BLaER1 treated with 17β-estradiol and CSF1 and Interleukin-3, amounts not matched to agents 10 nM and 100 nM (cell line): ENCODE results near the gene PRKRIP1.

Experiments
- H3K27ac ChIP-seq, 11 experiments: shearing (Covaris generic); formaldehyde crosslinking; 2 replicates each; pipeline ENCODE4 v1.8.1; 2022
- H3K27me3 ChIP-seq, 11 experiments: shearing (Covaris generic); formaldehyde crosslinking; 2 replicates each; pipeline ENCODE4 v1.8.1; 2022
- H3K36me3 ChIP-seq, 11 experiments: shearing (Covaris generic); formaldehyde crosslinking; 2 replicates each; pipeline ENCODE4 v1.8.1; 2022
- H3K4me1 ChIP-seq, 10 experiments: shearing (Covaris generic); formaldehyde crosslinking; 2 replicates each; pipeline ENCODE4 v1.8.1; 2022
- H3K4me2 ChIP-seq, 11 experiments: shearing (Covaris generic); formaldehyde crosslinking; 2 replicates each; pipeline ENCODE4 v1.8.1; 2022
- H3K4me3 ChIP-seq, 10 experiments: shearing (Covaris generic); formaldehyde crosslinking; 2 replicates each; pipeline ENCODE4 v1.8.1; 2022
- H3K9ac ChIP-seq, 11 experiments: shearing (Covaris generic); formaldehyde crosslinking; 2 replicates each; pipeline ENCODE4 v1.8.1; 2022
- H3K9me3 ChIP-seq, 11 experiments: shearing (Covaris generic); formaldehyde crosslinking; replicated peaks in 1 of 11; 2 replicates each; pipeline ENCODE4 v1.8.1; 2022
- H4K20me1 ChIP-seq, 11 experiments: shearing (Covaris generic); formaldehyde crosslinking; 2 replicates each; pipeline ENCODE4 v1.8.1; 2022
- Cebpa-rat ChIP-seq, 11 experiments: shearing (Covaris generic); IDR thresholded peaks; 2 replicates each; pipeline ENCODE4 v1.8.1; 2022

PRKRIP1 gene

GRCh38 chr7:102429141-102429899 is 33.2 kb downstream of the PRKRIP1 start:
- peaks cover 0 to 18% (median 7%) of the 10 kb centered on the region in 11 experiments; a peak in 10 of 22 replicates for H3K36me3 ChIP-seq
- peak overlapping the region; percentile 47 to 99 (median 95); a peak in 21 of 22 replicates for H3K27ac ChIP-seq
- H4K20me1 ChIP-seq: peaks cover 0 to 3% (median 0%) of the 10 kb centered on the region in 11 experiments; a peak in 3 of 22 replicates
- no peak overlapping the region for H3K4me3 ChIP-seq
- peak overlapping the region in 8 of 11 experiments; percentile 43 to 98 (median 94); a peak in 16 of 22 replicates for H3K9ac ChIP-seq
- peak overlapping the region; percentile 71 to 98 (median 94) for H3K4me2 ChIP-seq
- TF ChIP-seq Cebpa-rat (IDR thresholded peaks at IDR 0.05): no peak
- no peaks in the 10 kb centered on the region for H3K27me3 ChIP-seq
- H3K9me3 ChIP-seq: no peaks in the 10 kb centered on the region
- H3K4me1 ChIP-seq: peaks cover 89 to 91% (median 90%) of the 10 kb centered on the region in 10 experiments

DNA sequence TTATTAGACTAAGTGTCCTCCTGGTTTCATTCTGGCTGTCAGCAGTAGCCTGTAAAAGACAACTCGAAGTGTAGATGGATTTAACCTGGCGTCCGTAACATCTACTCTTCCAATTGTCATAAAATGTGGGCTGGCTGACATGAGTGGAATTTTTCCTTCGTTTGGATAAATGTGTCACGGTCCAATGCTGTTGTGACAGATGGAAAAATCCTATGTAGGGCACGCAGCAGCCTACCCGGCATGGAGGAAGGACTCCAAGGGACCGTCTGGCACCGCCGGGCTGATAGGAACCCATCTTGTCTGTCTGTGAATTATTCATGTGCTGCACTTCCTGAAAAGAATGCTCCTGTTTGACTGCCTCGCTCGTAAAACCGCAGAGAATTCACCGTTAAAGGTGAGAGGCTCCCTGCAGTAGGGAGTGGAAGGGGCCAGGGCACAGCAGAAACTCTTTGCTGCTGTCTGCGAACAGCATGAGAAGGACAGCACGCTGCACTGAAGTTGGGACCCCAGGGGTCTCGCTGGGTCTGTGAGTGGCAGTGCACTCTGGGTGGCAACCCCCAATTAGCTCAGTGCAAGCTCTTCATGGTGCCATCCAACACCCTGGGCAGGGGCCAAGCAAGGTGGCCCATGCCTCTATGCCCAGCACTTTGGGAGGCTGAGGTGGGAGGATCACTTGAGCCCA is 35.6 kb downstream of the PRKRIP1 start:
- H3K36me3 ChIP-seq: peaks cover 3 to 23% (median 11%) of the 10 kb centered on the region in 11 experiments
- H3K4me2 ChIP-seq: peak overlapping the region; percentile 94 to 99 (median 98)
- H3K4me1 ChIP-seq: peaks cover 78 to 91% (median 90%) of the 10 kb centered on the region in 10 experiments
- H3K27me3 ChIP-seq: no peaks in the 10 kb centered on the region
- no peaks in the 10 kb centered on the region for H3K9me3 ChIP-seq
- H3K9ac ChIP-seq: peak overlapping the region; percentile 10 to 98 (median 93); a peak in 21 of 22 replicates
- peak overlapping the region; percentile 31 to 99 (median 95); a peak in 21 of 22 replicates for H3K27ac ChIP-seq
- no peak for TF ChIP-seq Cebpa-rat (IDR thresholded peaks at IDR 0.05)
- H4K20me1 ChIP-seq: peaks cover 0 to 25% (median 6%) of the 10 kb centered on the region in 11 experiments; a peak in 10 of 22 replicates
- H3K4me3 ChIP-seq: peak overlapping the region in 3 of 10 experiments; percentile 6 to 21 (median 16); a peak in 3 of 20 replicates

- Histone ChIP-seq H3K36me3 (peaks cover 12 to 26% (median 20%) of the 10 kb centered on the region in 11 experiments), H3K9ac (peak overlapping the region; percentile 87 to 98 (median 93)), H3K4me3 (peak overlapping the region; percentile 74 to 98 (median 94)), H3K4me1 (peaks cover 70 to 91% (median 88%) of the 10 kb centered on the region in 10 experiments), H3K4me2 (peak overlapping the region; percentile 94 to 99 (median 98)), H3K9me3 (no peaks in the 10 kb centered on the region), H3K27ac (peak overlapping the region; percentile 68 to 99 (median 95)), H4K20me1 (peaks cover 0 to 26% (median 6%) of the 10 kb centered on the region in 11 experiments; a peak in 10 of 22 replicates), H3K27me3 (no peaks in the 10 kb centered on the region)
- TF ChIP-seq Cebpa-rat (IDR thresholded peaks at IDR 0.05): no peak
Measured at GRCh38 chr7:102432442-102433218, 36.5 kb downstream of the PRKRIP1 start.

DNA sequence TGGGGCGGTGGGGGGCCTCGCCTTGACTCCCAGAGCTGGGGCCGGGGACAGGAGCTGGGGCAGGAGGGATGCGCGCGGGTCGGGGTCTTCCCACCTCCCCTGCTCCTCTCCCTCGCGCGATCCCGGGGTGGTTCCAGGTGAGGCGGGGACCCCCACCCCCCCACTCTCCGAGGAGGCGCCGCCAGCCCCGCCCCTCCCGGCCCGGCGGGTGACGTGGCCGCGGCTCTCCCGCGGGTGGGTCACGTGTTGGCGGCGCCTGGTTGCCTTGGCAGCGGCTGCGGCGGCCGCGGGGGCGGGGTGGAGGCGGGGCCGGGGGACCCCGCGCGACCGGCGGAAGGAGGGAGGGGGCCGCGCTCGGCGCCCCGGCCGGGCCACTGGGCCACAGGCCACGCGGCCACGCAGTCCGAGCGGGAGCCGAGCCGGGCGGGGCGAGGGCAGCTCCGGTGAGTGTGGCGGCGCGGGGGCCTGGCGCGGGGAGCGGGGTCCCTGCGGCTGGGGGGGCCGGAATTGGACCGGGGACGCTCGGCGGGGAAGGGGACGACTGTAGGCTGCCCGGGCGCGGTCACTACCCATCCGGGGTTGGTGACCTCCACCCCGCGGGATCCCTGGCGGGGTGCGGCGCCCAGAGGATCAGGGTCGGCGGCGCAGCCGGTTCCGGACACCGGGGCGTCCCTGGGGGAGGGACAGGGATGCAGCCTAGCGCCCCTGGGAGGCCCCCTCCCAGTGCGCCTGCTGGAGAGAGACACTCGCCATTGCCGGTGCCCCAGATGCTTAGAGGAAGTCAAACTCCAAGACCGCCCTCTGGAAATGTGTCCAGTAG is 37.3 kb downstream of the PRKRIP1 start, which contains the start of gene ORAI2:
Gene ORAI2 (plus strand): TSS at position 357 of the 820 bp plus-strand sequence. CDS start 5,382 bp downstream, outside the sequence.
- Histone ChIP-seq H3K36me3 (peaks cover 20 to 29% (median 28%) of the 10 kb centered on the region in 11 experiments), H3K9ac (peak within 1 kb of the TSS; percentile 87 to 98 (median 93)), H3K27me3 (no peaks in the 10 kb centered on the region), H3K4me1 (peaks cover 62 to 90% (median 88%) of the 10 kb centered on the region in 10 experiments), H3K4me3 (peak within 1 kb of the TSS; percentile 74 to 98 (median 94)), H3K27ac (peak within 1 kb of the TSS; percentile 72 to 99 (median 95)), H3K9me3 (no peaks in the 10 kb centered on the region), H3K4me2 (peak within 1 kb of the TSS; percentile 95 to 99 (median 98)), H4K20me1 (peaks cover 0 to 26% (median 6%) of the 10 kb centered on the region in 11 experiments; a peak in 10 of 22 replicates)
- no peak for TF ChIP-seq Cebpa-rat (IDR thresholded peaks at IDR 0.05)

DNA sequence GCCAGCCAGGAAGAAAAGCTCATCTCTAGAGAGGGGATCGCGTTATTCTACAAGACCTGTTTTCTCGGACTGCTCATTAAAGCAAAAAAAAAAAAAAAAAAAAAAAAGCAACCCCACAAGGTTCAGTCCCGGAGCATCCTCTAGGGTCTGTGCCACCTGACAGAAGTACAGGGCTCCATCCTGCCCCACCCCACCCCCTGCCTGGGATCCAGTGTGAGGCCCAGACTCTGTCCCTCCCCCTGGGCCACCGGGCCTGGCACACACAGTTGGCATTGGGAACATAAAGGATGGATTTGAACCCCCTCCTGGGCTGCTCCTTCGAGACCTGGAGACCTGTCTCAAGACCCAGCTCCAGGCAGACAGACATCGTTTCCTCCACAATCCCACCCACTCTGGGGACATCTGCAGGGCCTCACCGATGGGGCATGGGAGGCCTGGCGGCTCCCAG is 37.9 kb downstream of the PRKRIP1 start:
- Histone ChIP-seq H3K27ac (peak overlapping the region; percentile 72 to 99 (median 95)), H4K20me1 (peaks cover 0 to 29% (median 6%) of the 10 kb centered on the region in 11 experiments; a peak in 10 of 22 replicates), H3K9me3 (0 out of 22 replicates have a peak, but pooled peaks cover 0 to 4% (median 0%) of the 10 kb centered on the region in 11 experiments), H3K27me3 (no peaks in the 10 kb centered on the region), H3K4me3 (peak overlapping the region; percentile 74 to 98 (median 94)), H3K4me1 (peaks cover 58 to 90% (median 88%) of the 10 kb centered on the region in 10 experiments), H3K9ac (peak overlapping the region; percentile 87 to 98 (median 93)), H3K36me3 (peaks cover 26 to 35% (median 34%) of the 10 kb centered on the region in 11 experiments), H3K4me2 (peak overlapping the region; percentile 95 to 99 (median 98))
- no peak for TF ChIP-seq Cebpa-rat (IDR thresholded peaks at IDR 0.05)

DNA sequence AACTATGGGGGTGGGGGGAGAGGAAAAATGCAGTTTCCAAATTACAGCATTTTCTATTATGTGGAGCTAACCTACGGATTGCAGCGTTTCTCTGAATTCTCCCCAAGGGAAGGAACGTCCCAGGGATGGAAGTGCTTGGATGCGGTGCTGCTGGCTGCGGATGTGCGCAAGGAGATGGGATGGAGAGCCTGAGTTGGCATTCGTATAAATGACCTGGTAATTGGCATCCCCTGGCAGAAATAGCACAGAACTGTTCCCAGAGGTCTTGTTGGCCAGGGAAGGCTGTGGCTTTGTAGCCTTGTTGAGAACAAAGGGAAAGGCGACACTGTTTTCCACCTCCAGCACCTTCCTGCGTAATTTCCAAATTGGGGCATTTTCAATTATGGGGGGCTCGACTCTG is 40.0 kb downstream of the PRKRIP1 start:
- H3K36me3 ChIP-seq: peaks cover 38 to 54% (median 51%) of the 10 kb centered on the region in 11 experiments
- H3K9ac ChIP-seq: peak overlapping the region in 10 of 11 experiments; percentile 1 to 98 (median 42); a peak in 13 of 22 replicates
- H3K27ac ChIP-seq: peak overlapping the region in 7 of 11 experiments; percentile 5 to 95 (median 35); a peak in 11 of 22 replicates
- peak overlapping the region; percentile 95 to 99 (median 98); a peak in 20 of 22 replicates for H3K4me2 ChIP-seq
- no peak for TF ChIP-seq Cebpa-rat (IDR thresholded peaks at IDR 0.05)
- H3K4me1 ChIP-seq: peaks cover 58 to 92% (median 89%) of the 10 kb centered on the region in 10 experiments
- 0 out of 22 replicates have a peak, but pooled peaks cover 0 to 5% (median 0%) of the 10 kb centered on the region in 11 experiments for H3K9me3 ChIP-seq
- H3K4me3 ChIP-seq: no peak overlapping the region; a peak in 1 of 20 replicates
- H3K27me3 ChIP-seq: no peaks in the 10 kb centered on the region
- peaks cover 0 to 47% (median 6%) of the 10 kb centered on the region in 11 experiments; a peak in 10 of 22 replicates for H4K20me1 ChIP-seq
